IMR-90 (cell line): ENCODE measurements around the gene STAB1. TPM values are rescaled to one million over a fixed set of nuclear protein-coding genes. Genes with fewer than 3 reads are reported as not detected.

ENCODE experiments used
- ATAC-seq: fragments of 200-7000 bp; cut with Tn5 transposase; 2 replicates; pipeline ENCODE4 v1.9.1; 2020; ENCODE audit warnings: low read depth, mild to moderate bottlenecking, moderate library complexity
- BruUV-seq: library from RNA; stranded (reverse); fragments of 400-500 nt; replicated peaks from 2 replicates; lab custom pipeline; 2021; lab: Mats Ljungman, UMichigan
- CTCF ChIA-PET: fragments of 300-600 bp; formaldehyde crosslinking; extraction: SDS; loops from one replicate; lab custom pipeline; 2021; ENCODE audit warnings: antibody characterized with exemption; lab: Yijun Ruan, JAX
- POLR2A ChIA-PET: fragments of 300-600 bp; sonication (Branson Sonifier 250); formaldehyde crosslinking; loops from one replicate; lab custom pipeline; 2022; ENCODE audit warnings: antibody characterized with exemption; ENCODE audit not compliant: unreplicated experiment; lab: Charles Lee
- DNase-seq: peaks from one replicate; pipeline ENCODE4 v3.0.0; 2013
- H2AFZ ChIP-seq: replicated peaks from 2 replicates; pipeline ENCODE3; 2013; ENCODE audit warnings: low read length, mild to moderate bottlenecking; ENCODE audit not compliant: poor library complexity
- H2AK5ac ChIP-seq: 2 replicates; pipeline ENCODE4 v1.6.1; 2013; ENCODE audit warnings: low read depth, low read length, inconsistent platforms
- H2AK9ac ChIP-seq: replicated peaks from 2 replicates; pipeline ENCODE3; 2013; ENCODE audit warnings: mild to moderate bottlenecking, low read depth, low read length, moderate library complexity; ENCODE audit not compliant: poor library complexity
- H2BK120ac ChIP-seq: 2 replicates; pipeline ENCODE4 v1.6.1; 2013; ENCODE audit warnings: low read depth, low read length, inconsistent platforms
- H2BK15ac ChIP-seq: 3 replicates; pipeline ENCODE4 v1.6.1; 2013; ENCODE audit warnings: low read depth, low read length, inconsistent platforms
- H2BK20ac ChIP-seq: 2 replicates; pipeline ENCODE4 v1.6.1; 2013; ENCODE audit warnings: low read depth, mild to moderate bottlenecking, inconsistent platforms, low read length, moderate library complexity
- H2BK5ac ChIP-seq: 2 replicates; pipeline ENCODE4 v1.6.1; 2013; ENCODE audit warnings: mild to moderate bottlenecking, low read depth, low read length, inconsistent platforms; ENCODE audit not compliant: poor library complexity, severe bottlenecking
- H3K14ac ChIP-seq: replicated peaks from 2 replicates; pipeline ENCODE4 v1.6.1; 2013; ENCODE audit warnings: low read depth, low read length, inconsistent platforms
- H3K18ac ChIP-seq: 2 replicates; pipeline ENCODE4 v1.6.1; 2013; ENCODE audit warnings: low read depth, low read length, control low read depth
- H3K23ac ChIP-seq: 2 replicates; pipeline ENCODE4 v1.6.1; 2013; ENCODE audit warnings: low read depth, low read length, inconsistent platforms
- H3K27ac ChIP-seq: 2 replicates; pipeline ENCODE4 v1.5.1; 2013; ENCODE audit warnings: mild to moderate bottlenecking, control low read depth, low read length; ENCODE audit not compliant: insufficient read depth
- H3K27me3 ChIP-seq: 2 replicates; pipeline ENCODE4 v1.6.1; 2013; ENCODE audit warnings: low read length; ENCODE audit not compliant: control insufficient read depth, insufficient read depth
- H3K36me3 ChIP-seq: 2 replicates; pipeline ENCODE4 v1.6.1; 2013; ENCODE audit warnings: low read length, mixed read lengths; ENCODE audit not compliant: control insufficient read depth, insufficient read depth
- H3K4ac ChIP-seq: 2 replicates; pipeline ENCODE4 v1.6.1; 2013; ENCODE audit warnings: low read depth, low read length, inconsistent platforms
- H3K4me1 ChIP-seq: 2 replicates; pipeline ENCODE4 v1.6.1; 2013; ENCODE audit warnings: low read length, mixed read lengths; ENCODE audit not compliant: control insufficient read depth, insufficient read depth
- H3K4me2 ChIP-seq: 2 replicates; pipeline ENCODE4 v1.6.1; 2013; ENCODE audit warnings: low read depth, mild to moderate bottlenecking, control low read depth, low read length, moderate library complexity
- H3K4me3 ChIP-seq: 2 replicates; pipeline ENCODE4 v1.5.1; 2013; ENCODE audit warnings: low read depth, mild to moderate bottlenecking, control low read depth, low read length, moderate library complexity; ENCODE audit not compliant: insufficient read depth
- H3K56ac ChIP-seq: 2 replicates; pipeline ENCODE4 v1.6.1; 2013; ENCODE audit warnings: low read length, inconsistent platforms; ENCODE audit not compliant: insufficient read depth; ENCODE audit errors: extremely low read depth
- H3K79me1 ChIP-seq, 2 experiments: 2 replicates each; pipeline ENCODE4 v1.6.1; 2013; ENCODE audit warnings: low read length in 2 of 2, inconsistent platforms in 1 of 2, low read depth in 1 of 2
- H3K9ac ChIP-seq: 2 replicates; pipeline ENCODE4 v1.6.1; 2013; ENCODE audit warnings: low read depth, low read length, control low read depth
- H3K9me1 ChIP-seq: 2 replicates; pipeline ENCODE4 v1.6.1; 2013; ENCODE audit warnings: low read length, inconsistent platforms; ENCODE audit not compliant: insufficient read depth
- H3K9me3 ChIP-seq: 2 replicates; pipeline ENCODE4 v1.6.1; 2013; ENCODE audit warnings: low read length; ENCODE audit not compliant: control insufficient read depth, insufficient read depth
- H4K20me1 ChIP-seq: 2 replicates; pipeline ENCODE4 v1.6.1; 2013; ENCODE audit warnings: low read length, inconsistent platforms; ENCODE audit not compliant: insufficient read depth
- H4K5ac ChIP-seq: 2 replicates; pipeline ENCODE4 v1.6.1; 2013; ENCODE audit warnings: mild to moderate bottlenecking, low read depth, low read length, control low read depth
- H4K8ac ChIP-seq, 2 experiments: 2 replicates each; pipeline ENCODE4 v1.6.1; 2013; ENCODE audit warnings: low read depth in 2 of 2, low read length in 2 of 2, control low read depth in 1 of 2, inconsistent platforms in 1 of 2
- H4K91ac ChIP-seq: 2 replicates; pipeline ENCODE4 v1.6.1; 2013; ENCODE audit warnings: low read depth, low read length, inconsistent platforms; ENCODE audit not compliant: insufficient read depth
- BHLHE40 ChIP-seq: fragments of 150-350 bp; IDR thresholded peaks from 2 replicates; pipeline ENCODE4 v1.6.1; 2016; ENCODE audit warnings: mild to moderate bottlenecking, low read depth, low read length
- CHD1 ChIP-seq: IDR thresholded peaks from 2 replicates; pipeline ENCODE4 v1.6.1; 2012; ENCODE audit warnings: low read depth, low read length, improper control_type of control experiment
- FOS ChIP-seq: fragments of 150-350 bp; IDR thresholded peaks from 2 replicates; pipeline ENCODE4 v1.6.1; 2016; ENCODE audit warnings: low read depth, low read length
- MAFK ChIP-seq: IDR thresholded peaks from 2 replicates; pipeline ENCODE4 v1.6.1; 2012; ENCODE audit warnings: low read depth, low read length, improper control_type of control experiment
- MXI1 ChIP-seq: IDR thresholded peaks from 2 replicates; pipeline ENCODE4 v1.6.1; 2012; ENCODE audit warnings: low read depth, mild to moderate bottlenecking, low read length, moderate library complexity, borderline replicate concordance
- NFE2L2 ChIP-seq: fragments of 150-350 bp; IDR thresholded peaks from 2 replicates; pipeline ENCODE4 v1.6.1; 2016; ENCODE audit warnings: low read depth, mild to moderate bottlenecking, low read length
- POLR2A ChIP-seq: IDR thresholded peaks from 2 replicates; pipeline ENCODE4 v1.6.1; 2012; ENCODE audit warnings: mild to moderate bottlenecking, low read depth, low read length
- RAD21 ChIP-seq: IDR thresholded peaks from 2 replicates; pipeline ENCODE4 v1.6.1; 2012; ENCODE audit warnings: low read length, improper control_type of control experiment
- RCOR1 ChIP-seq: IDR thresholded peaks from 2 replicates; pipeline ENCODE4 v1.6.1; 2012; ENCODE audit warnings: mild to moderate bottlenecking, low read length, improper control_type of control experiment; ENCODE audit not compliant: insufficient replicate concordance
- RFX5 ChIP-seq: IDR thresholded peaks from 2 replicates; pipeline ENCODE4 v1.8.0; 2012; ENCODE audit warnings: low read depth, mild to moderate bottlenecking, low read length, moderate library complexity
- WGBS, 2 experiments: methylation state at CpG; one replicate each; pipeline versions ENCODE4 v1.1.5 to v1.1.7; 2013; ENCODE audit warnings: missing lambda C conversion rate in 2 of 2; ENCODE audit not compliant: insufficient read length in 1 of 2; ENCODE audit errors: extremely low coverage in 2 of 2; 5-methylcytosine and 5-hydroxymethylcytosine counted together
- dilution Hi-C: fragments of 300-500 bp; cut with HindIII; formaldehyde crosslinking; loops from one replicate; pipeline ENCODE4 v1.14.3; 2018; ENCODE audit warnings: low sequenced_read_pairs; ENCODE audit not compliant: unreplicated experiment
- in situ Hi-C: fragments of 300-500 bp; cut with MboI; formaldehyde crosslinking; loops from 3 replicates; pipeline ENCODE4 v1.14.3; 2019; ENCODE audit warnings: low sequenced_read_pairs, inconsistent platforms, mixed read lengths
- intact Hi-C: fragments of 100-400 bp; cut with micrococcal nuclease; formaldehyde crosslinking; loops from 2 replicates; pipeline ENCODE4 v1.10.0; 2022
- polyA plus RNA-seq, 3 experiments: library from polyadenylated mRNA; depleted of rRNA; stranded (reverse); fragments of >200 nt; gene quantifications; 2 replicates each; pipeline ENCODE4 v1.2.3, GENCODE V29; 2012; ENCODE audit warnings: low replicate concordance in 1 of 3
- total RNA-seq: library from RNA; depleted of rRNA; stranded (reverse); fragments of >200 nt; gene quantifications from 2 replicates; pipeline ENCODE4 v1.2.3, GENCODE V29; 2012
- TF ChIP-seq, protein P1 (sequence below): fragments of 150-350 bp; IDR thresholded peaks from 2 replicates; pipeline ENCODE4 v1.6.1; 2017; ENCODE audit warnings: mild to moderate bottlenecking, antibody characterized with exemption, low read length, low read depth
- TF ChIP-seq, protein P2 (sequence below): fragments of 150-350 bp; IDR thresholded peaks from 2 replicates; pipeline ENCODE4 v1.6.1; 2016; ENCODE audit warnings: low read depth, mild to moderate bottlenecking, low read length, moderate library complexity, borderline replicate concordance

Gene STAB1
- total and polyA plus RNA-seq, 2 of the 4 experiments (the other 2 are of a cell fraction) = not detected

GRCh38 chr3:52504977-52505376 lies 9.8 kb downstream of the STAB1 start:
- H4K20me1 ChIP-seq = no peaks in the 10 kb centered on the region; the same call in 1 of the 2 replicates
- intact Hi-C loops = no loop called here
- no peak overlapping the region for H4K5ac ChIP-seq
- in situ Hi-C loops = no loop called here
- no peak for ATAC-seq
- H3K4ac ChIP-seq = no peak overlapping the region
- H2AFZ ChIP-seq = peak overlapping the region; percentile 6
- H3K4me3 ChIP-seq = no peak overlapping the region
- ChIA-PET POLR2A (no interaction called here), CTCF (no interaction called here)
- H2BK5ac ChIP-seq = no peak overlapping the region
- no peak for TF ChIP-seq NFE2L2
- TF ChIP-seq POLR2A = no peak
- TF ChIP-seq MXI1 = no peak
- no peak for TF ChIP-seq RFX5
- no peak for TF ChIP-seq RAD21
- TF ChIP-seq BHLHE40 = no peak
- no peak for TF ChIP-seq RCOR1
- no peak for TF ChIP-seq FOS
- no peak for TF ChIP-seq MAFK
- TF ChIP-seq, protein P1, sequence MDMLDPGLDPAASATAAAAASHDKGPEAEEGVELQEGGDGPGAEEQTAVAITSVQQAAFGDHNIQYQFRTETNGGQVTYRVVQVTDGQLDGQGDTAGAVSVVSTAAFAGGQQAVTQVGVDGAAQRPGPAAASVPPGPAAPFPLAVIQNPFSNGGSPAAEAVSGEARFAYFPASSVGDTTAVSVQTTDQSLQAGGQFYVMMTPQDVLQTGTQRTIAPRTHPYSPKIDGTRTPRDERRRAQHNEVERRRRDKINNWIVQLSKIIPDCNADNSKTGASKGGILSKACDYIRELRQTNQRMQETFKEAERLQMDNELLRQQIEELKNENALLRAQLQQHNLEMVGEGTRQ = no peak
- no peak for TF ChIP-seq CHD1
- TF ChIP-seq, protein P2, sequence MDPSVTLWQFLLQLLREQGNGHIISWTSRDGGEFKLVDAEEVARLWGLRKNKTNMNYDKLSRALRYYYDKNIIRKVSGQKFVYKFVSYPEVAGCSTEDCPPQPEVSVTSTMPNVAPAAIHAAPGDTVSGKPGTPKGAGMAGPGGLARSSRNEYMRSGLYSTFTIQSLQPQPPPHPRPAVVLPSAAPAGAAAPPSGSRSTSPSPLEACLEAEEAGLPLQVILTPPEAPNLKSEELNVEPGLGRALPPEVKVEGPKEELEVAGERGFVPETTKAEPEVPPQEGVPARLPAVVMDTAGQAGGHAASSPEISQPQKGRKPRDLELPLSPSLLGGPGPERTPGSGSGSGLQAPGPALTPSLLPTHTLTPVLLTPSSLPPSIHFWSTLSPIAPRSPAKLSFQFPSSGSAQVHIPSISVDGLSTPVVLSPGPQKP = no peak
- 75% methylated on average over 9 of the region's 10 CpGs; no CpG with 5 or more reads in 1 of the 2 experiments for WGBS, 2 experiments
- H4K8ac ChIP-seq = no peak overlapping the region
- H3K79me1 ChIP-seq = no peaks in the 10 kb centered on the region
- no peak overlapping the region for H3K27ac ChIP-seq
- dilution Hi-C loops = no loop called here
- no peak overlapping the region for H3K9ac ChIP-seq
- H3K4me2 ChIP-seq = no peak overlapping the region
- peaks cover 6% of the 10 kb centered on the region for H3K27me3 ChIP-seq
- no peaks in the 10 kb centered on the region for H3K36me3 ChIP-seq
- H2BK20ac ChIP-seq = no peak overlapping the region
- no peak overlapping the region for H3K23ac ChIP-seq
- no peak for DNase-seq
- peaks cover 7% of the 10 kb centered on the region; the same call in 1 of the 2 replicates for H3K9me1 ChIP-seq
- no peak overlapping the region for H2BK120ac ChIP-seq
- H3K9me3 ChIP-seq = no peaks in the 10 kb centered on the region
- peaks cover 3% of the 10 kb centered on the region; the same call in 1 of the 2 replicates for H3K4me1 ChIP-seq
- no peak overlapping the region for H2AK5ac ChIP-seq
- H2AK9ac ChIP-seq = peak overlapping the region; percentile 16
- H3K56ac ChIP-seq = no peak overlapping the region
- no peak overlapping the region for H3K14ac ChIP-seq
- H4K91ac ChIP-seq = no peak overlapping the region
- no TSS peak for BruUV-seq
- no peak overlapping the region for H3K18ac ChIP-seq
- no peak overlapping the region for H2BK15ac ChIP-seq
